HG03378 (cell line): ENCODE results near the gene COIL.
A peak's percentile ranks its signal among the peaks of the same experiment; 100 is the strongest.

Experiments
- ATAC-seq: cut with Tn5 transposase; IDR thresholded peaks from one replicate; pipeline ENCODE4 v1.9.1; 2021; ENCODE audit warnings: mild to moderate bottlenecking, moderate library complexity; ENCODE audit not compliant: unreplicated experiment

Gene COIL

DNA sequence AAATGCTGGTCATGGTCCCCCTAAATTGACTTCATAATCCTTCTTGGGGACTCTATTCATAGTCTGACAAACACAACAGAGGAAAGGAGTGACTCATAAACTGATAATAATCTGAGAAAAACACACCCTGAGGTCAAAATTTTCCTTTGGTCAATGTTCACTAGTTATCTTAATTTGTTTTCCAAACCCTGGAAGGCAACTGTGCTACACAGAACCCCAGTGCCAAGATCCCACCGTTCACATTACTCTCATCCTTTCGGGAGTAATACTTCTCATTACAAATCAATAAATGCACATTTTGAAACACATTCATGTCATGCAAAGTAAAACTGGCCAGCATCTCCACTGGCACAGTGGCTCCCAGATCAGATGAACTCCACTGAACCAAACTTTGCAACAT lies 23.2 kb downstream of the COIL start:
- ATAC-seq: no peak

DNA sequence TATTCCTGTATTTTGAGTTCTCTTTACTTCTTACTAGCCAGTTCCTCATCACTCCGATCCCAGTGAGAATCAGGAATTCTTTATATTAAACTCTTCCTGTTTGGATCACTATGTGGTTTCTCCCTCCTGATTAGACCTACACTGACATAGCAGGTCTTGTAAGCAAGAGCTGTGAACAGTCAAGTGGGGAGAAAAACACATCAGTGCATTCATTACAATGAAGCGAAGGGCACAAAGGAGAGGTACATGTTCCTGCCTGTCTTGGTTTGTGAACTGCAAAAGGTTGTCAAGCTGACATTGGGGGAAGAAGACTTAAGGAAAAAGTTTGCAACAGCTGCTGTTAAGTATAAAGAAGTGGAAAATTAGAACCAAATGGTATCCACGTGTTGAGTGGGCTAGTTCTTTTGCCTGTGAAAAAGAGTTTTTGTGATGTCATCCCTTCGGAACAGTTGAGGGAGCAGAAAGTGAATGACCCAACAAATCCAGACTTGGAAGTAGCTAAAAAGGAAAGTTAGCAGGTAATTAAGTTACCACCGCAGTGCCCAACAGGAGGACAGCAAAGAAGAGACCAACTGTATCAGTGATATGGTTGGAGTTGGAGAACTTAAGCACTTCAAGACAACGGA lies 24.0 kb downstream of the COIL start:
- ATAC-seq: no peak

DNA sequence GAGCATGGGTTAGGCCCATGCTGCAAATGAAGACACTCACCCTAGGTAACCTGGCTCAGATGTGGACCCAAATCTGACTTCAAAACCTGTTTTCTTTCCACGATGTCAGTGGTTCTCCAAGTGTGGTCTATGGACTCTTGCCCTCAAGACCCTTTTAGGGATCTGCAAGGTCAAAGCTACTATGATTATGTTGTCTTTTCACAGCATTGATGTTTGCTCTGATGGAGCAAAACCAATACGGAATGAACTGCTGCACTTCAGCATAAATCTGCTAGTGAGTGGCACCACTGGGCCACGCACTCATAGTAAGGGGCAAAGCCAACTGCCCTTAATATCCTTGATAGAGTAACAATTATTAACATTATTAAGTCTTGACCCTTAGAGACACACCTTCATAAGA lies 25.4 kb downstream of the COIL start:
- no peak for ATAC-seq

DNA sequence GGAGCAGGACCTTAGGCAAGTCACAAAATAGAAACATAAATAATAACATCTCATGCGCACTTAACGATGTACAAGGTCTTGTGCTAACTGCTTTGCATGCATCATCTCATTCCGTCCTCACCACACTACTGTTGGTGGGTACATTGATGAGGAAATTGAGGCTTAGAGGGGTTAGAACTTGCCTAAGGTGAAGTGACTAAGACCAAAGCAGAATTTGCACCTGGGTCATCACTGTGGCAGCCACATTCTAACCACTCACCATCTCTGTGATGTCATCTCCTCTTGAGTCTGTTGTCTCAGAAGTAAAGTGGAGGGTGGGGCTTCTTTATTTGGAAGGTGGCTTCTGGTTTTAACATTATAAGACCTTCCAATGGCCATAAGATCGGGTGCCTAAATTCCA lies 26.6 kb downstream of the COIL start:
- no peak for ATAC-seq

DNA sequence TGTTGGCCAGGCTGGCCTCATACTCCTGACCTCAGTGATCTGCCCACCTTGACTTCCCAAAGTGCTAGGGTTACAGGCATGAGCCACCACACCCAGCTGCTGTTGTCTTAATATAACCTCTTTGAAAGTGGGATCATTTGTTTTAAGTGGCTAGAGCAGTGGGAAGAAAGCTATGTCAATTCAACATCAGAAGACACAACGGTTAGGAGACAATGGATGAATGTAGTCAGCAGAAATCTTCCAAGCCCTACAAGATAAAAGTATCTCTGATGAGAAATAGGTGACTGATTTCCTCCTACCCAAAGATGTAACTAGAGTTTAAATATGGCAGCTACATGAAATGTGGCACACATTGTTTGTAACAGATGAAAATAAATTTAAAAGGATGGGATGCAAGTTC lies 27.0 kb downstream of the COIL start:
- ATAC-seq: no peak

DNA sequence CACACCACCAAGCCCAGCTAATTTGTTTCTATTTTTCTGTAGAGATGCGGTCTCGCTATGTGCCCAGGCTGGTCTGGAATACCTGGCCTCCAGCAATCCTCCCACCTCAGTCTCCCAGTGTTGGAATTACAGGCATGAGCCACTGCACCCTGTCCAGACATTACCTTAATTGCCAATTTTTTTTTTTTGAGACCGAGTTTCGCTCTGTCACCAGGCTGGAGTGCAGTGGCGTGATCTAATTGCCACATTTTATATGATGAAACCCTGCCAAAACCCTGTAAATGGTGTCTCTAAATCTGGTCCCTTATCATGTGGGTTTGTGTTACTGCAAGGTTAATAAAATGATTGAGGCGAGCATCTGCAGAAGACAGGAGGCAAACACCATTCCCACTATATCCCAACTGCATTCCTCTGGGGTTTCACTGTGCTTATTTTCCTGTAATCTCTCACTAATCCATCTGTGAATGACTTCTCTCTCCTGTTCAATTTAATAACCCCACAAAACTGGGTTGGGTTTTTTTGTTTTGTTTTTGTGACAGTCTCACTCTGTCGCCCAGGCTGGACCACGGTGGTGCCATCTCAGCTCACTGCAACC lies 27.6 kb downstream of the COIL start:
- no peak for ATAC-seq

DNA sequence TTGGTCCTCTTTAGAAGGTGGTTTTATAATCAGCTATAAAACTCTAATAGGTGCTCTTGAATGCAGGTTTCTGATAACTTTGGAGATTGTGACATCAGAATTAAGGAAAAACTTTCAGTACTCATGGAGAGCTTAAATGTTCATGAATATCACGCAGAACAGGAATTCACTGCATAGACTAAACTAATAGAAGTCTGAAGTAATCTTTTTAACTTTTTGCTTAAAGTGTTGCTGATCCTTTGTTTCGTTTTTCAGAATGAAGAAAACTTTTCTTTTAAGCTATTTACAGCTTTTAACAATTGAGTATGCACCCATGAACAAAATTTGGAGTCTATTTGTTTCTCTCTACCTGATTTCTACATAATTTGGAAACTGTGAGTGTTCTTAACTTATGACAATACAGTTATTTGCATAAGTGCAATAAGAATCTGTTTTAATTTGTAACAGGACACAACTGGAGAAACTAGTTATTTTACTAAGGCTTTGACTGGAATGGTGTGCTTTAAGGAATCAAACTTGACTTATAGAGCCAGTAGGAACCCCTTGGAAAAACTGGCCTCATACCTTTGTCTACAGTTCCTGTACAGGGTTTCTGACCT lies 30.0 kb downstream of the COIL start:
- no peak for ATAC-seq

DNA sequence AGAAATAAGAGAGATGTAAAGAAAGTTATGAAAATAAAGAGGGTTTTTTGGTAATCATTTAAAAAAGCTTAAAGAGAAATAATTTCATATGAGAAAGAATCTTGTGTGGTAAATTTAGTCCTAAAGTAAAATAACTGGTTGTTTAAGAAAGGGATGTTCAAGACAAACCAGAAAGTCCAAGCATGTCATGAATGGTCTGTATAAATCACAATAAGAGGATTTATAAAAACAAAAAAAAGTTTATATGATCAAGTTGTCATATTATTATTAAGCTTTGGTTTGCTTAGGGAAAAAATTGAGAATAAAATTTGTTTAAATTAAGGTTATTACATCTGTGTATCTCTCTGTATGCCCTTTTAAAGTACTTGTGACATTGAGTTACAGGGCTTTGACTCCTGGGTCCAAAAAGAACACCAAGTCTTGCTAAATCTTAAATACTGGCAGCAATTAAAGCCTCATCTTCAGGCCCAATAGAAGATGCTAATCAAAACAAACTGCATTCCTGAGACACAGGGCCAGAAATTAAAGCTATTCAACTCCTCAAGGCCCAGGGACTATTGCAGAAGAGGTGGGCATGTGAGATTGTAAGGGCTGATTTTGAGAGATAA lies 31.4 kb downstream of the COIL start:
- ATAC-seq: no peak

DNA sequence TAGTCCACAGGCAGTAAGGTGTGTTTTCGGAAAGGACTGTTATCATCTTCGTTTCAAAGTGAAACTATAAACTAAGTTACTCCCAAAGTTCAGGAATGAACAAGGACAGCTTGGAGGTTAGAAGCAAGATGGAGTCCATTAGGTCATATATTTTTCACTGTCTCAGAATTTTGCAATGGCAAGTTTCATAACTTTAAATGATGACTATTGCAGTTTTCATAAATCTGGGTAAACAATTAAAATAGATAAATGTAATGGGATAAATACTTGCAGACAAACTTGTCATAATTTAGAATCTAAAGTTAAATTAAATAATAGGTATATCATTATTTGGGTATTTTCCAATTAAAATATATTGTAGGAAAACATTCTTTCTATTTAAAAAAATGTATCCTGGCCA lies 32.3 kb downstream of the COIL start:
- no peak for ATAC-seq

DNA sequence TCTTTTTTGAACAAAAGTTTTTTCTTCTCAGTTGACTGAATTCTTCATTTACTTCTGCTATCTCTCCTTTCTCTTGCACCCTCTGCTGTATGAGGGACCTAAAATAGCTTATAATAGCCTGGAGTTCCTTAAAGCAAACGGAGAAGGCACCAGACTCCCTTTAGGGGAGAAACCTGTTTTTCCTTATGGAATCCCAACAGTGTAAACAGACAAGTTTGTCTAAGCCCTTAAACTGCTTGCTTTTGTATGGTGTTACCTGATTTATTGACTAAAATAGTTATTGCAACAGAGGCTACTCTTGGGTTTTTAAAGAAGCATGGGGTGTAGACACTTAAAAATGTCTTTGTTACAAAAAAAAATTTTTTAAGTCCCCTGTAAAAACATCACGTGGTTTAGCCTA lies 34.1 kb downstream of the COIL start:
- ATAC-seq: no peak

DNA sequence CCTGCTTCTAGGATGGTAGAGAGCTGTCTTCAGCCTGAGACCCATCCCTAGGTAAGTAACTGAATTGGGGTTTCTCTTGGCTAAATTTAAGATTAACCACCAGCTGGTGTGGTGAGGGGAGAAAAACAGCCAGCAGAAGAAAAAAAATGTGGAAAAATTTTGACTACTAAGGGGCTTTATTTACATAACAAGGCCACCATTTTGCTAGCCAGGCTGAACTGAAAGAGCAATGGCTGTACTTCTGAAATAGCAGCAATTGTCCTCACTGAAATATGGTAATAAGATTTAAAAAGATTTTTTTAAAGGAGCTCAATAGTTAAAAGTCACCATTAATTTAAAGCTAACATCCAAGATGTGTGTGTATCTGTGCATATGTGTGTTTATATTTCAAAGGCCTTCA lies 34.6 kb downstream of the COIL start:
- ATAC-seq: no peak

DNA sequence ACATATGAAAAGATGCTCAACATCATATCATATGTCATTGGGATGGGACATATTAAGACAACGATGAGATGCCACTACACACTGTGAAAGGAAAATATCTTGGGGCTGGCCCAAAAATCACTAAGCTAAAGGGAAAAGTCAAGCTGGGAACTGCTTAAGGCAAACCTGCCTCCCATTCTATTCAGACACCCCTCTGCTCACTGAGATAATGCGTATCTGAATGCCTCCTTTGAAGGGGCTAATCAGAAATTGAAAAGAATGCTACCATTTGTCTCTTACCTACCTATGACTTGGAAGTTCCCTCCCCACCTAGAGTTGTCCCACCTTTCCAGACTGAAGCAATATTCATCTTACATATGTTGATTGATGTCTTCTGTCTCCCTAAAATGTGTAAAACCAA lies 35.8 kb downstream of the COIL start:
- no peak for ATAC-seq

DNA sequence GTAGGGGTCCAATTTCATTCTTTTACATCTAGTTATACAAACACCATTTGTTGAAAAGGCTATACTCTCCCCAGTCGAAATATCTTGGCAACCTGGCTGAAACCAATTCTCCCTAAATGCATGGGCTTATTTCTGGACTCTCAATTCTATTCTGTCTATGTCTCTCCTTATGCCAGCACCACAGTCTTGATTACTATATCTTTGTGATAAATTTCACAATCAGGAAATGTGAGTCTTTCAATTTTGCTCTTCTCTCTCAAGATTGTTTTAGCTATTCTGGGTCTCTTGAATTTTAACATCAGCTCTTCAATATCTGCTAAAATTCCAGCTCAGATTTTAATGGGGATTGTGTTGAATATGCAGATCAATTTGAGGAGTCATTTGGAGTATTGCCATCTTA lies 41.1 kb downstream of the COIL start:
- no peak for ATAC-seq

DNA sequence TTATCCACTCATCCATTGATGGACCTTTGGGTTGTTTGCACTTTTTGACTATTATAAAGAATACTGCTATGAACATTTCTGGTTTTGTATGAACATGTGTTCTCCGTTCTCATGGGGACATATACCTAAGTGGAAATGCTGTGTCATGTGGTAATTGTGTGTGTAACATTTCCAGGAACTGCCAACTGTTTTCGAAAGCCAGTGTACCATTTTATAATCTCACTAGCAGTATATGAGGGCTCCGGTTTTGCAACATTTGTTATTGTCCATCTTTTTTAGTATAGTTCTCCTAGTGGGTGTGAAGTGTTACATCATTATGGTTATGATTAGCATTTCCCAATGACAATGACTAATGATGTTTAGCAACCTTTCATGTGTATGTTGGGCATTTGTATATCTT lies 41.9 kb downstream of the COIL start:
- no peak for ATAC-seq

DNA sequence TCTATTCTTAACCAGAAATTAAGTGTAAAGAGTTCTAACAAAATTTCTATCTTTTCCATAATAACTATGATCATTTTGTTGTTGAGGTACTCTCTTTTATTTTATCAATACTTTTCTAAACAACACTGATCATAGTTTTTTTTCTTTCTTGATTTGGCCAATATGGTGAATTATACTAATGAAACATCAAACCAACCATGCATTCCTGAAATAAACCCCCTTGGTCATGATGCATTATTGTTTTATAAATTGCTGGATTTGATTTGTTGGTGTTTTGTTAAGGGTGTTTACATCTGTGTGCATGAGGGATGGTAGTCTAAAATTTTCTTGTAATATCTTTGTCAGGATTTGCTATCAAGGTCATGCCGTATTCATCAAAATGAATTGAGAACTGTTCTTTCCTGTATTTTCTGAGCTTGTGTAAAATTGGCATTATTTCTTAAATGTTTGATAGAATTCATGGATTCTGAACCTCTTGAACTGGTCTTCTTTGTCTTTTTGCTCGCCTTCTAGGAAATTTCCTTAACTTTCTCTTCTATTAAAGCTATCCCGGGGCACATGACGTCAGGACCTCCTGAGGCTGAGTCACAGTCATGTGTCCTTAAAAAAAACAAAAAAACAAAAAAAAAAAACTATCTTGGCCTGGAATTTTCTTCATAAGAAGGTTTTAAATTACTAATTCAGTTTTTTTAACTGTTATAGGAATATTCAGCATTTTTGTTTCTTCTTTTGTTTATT lies 43.1 kb downstream of the COIL start:
- no peak for ATAC-seq

DNA sequence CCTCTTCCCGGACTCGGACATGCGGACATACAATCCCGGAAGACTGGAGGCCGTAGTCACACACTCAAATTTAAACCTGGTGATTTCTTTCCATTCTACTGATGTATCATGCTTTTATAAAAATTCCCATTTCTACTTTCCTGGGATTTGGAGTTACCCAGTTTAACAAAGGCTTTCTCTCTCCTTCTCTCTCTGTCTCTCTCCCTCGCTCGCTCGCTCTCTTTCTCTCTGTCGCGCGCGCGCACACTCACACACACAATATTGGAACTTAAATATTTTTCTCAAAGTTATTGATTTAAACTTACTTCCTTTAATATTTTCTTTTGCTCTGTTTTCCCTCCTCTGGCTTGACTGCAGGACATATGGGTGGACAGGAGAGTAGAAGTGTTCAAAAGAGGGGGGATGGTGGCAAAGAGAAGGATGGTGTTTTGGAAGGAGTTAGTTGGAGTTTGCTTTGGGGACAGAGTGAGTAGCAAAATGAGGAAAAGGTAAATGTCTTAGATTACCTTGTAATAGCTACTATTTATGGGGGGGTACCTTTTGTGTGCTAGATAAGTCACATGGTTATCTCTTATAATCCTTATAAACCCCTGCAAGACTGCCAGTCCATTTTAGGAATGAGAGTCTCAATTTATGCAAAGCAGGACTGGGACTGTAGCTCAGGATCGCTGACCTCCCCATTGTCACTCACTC lies 46.1 kb downstream of the COIL start:
- ATAC-seq: no peak

DNA sequence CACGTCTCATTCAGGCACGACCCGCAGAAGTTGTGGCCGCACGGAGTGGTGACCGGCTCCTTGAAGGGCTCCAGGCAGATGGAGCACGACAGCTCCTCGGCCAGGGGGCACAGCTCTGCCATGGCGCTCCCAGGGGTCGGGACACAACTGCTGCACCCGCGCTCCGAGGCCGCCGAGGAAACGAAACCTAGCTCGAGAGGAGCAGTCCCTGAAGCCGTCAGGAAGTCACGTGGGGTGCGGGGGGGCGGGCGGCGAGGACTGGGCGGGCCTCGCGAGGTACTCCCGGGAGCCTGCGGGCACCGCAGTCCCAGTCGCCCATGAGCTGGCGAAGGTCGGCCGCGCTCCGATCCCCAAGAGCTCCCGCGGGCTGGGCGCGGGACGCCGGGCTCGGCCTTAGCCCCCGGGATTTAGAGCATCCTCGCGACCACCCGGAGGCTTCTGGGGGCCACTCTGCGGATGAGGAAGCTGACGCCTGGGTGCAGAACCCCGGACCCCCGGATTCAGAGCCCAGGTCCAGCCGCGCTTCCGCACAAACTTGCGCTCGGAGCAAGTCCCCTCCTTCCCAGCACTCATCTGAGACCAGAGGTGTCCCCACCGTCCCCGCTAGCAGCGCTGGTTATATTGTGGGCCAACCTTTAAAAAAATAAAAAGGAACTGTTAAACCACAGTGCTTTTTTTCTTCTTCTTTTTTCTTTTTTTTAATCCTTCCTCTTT lies 46.8 kb downstream of the COIL start, which contains the start of gene TRIM25:
TRIM25 (minus strand) TSS at position 183 of the 714 bp plus-strand sequence; CDS start at position 122, 61 bp downstream.
- peak; percentile 41 for ATAC-seq

DNA sequence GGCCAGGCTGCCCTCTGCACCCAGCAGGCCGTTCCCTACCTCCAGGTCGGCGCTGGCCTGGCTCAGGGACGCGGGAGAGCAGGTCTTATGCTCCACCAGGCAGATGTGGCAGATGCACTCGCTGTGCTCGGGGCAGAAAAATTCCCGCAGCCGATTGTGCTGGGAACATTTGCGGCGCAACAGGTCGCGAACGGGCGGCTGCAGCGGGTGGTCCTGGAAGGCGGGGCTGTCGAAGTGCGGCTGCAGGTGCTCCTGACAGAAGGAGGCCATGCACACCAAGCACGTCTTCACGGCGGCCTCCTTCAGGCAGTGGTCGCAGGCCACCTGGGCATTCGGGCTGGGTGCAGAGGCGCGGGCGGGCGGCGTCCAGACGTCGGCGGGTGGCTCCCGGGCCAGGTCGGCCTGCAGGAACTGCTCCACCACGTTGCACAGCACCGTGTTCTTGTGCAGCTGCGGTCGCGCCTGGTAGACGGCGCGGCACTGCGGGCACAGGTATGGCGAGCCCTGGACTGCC lies 47.4 kb downstream of the COIL start:
- ATAC-seq: peak; percentile 24

DNA sequence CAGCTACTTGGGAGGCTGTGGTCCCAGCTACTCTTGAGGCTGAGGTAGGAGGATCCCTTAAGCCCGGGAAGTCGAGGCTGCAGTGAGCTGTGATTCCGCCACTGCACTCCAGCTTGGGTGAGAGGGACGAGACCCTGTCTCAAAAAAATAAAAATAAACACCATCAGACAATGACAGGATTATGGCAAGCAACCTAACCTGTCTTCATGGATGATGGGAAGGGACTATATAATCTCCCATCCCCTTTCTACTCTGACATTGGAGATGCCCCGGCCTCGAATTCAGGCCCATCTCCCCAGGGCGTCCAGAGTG lies 47.9 kb downstream of the COIL start:
- no peak for ATAC-seq
